GM21515 (cell line): ENCODE measurements around the gene CUL4A.

ENCODE experiments used
- ATAC-seq: cut with Tn5 transposase; IDR thresholded peaks from one replicate; pipeline ENCODE4 v1.9.1; 2021; ENCODE audit not compliant: unreplicated experiment

CUL4A gene

GRCh38 chr13:113207890-113208420, 1.5 kb upstream of the CUL4A start:
- ATAC-seq, result peak; percentile 25

GRCh38 chr13:113208421-113209335, 735 bp upstream of the CUL4A start, which contains the start of gene PCID2:
Gene PCID2 (minus strand): TSS chr13:113208669. CDS start chr13:113208634, 35 bp downstream.
- ATAC-seq, result peak; percentile 76

GRCh38 chr13:113209759-113210421, 477 bp downstream of the CUL4A start:
- peak; percentile 44 for ATAC-seq

GRCh38 chr13:113210833-113211232, 1.4 kb downstream of the CUL4A start:
- ATAC-seq, result no peak

- no peak for ATAC-seq
These were observed 2.4 kb downstream of the CUL4A start for GRCh38 chr13:113211774-113212173.

GRCh38 chr13:113216254-113217048, 7.0 kb downstream of the CUL4A start:
- ATAC-seq, result no peak

- ATAC-seq, result no peak
These were observed 9.2 kb downstream of the CUL4A start for GRCh38 chr13:113218586-113218985.

GRCh38 chr13:113219256-113219940, 10.0 kb downstream of the CUL4A start:
- no peak for ATAC-seq

GRCh38 chr13:113220141-113220598, 10.8 kb downstream of the CUL4A start:
- ATAC-seq, result no peak

GRCh38 chr13:113220877-113221276, 11.5 kb downstream of the CUL4A start:
- no peak for ATAC-seq

- no peak for ATAC-seq
These were observed 13.7 kb downstream of the CUL4A start for GRCh38 chr13:113223070-113223469.

GRCh38 chr13:113224486-113224885, 15.1 kb downstream of the CUL4A start:
- ATAC-seq, result no peak

GRCh38 chr13:113225515-113225914, 16.1 kb downstream of the CUL4A start:
- no peak for ATAC-seq

- ATAC-seq, result no peak
These were observed 17.5 kb downstream of the CUL4A start for GRCh38 chr13:113226873-113227450.

GRCh38 chr13:113229161-113229560, 19.7 kb downstream of the CUL4A start:
- ATAC-seq, result no peak

- ATAC-seq, result no peak
These were observed 20.4 kb downstream of the CUL4A start for GRCh38 chr13:113229791-113230190.

GRCh38 chr13:113231306-113232207, 22.1 kb downstream of the CUL4A start:
- no peak for ATAC-seq

- no peak for ATAC-seq
These were observed 23.0 kb downstream of the CUL4A start for GRCh38 chr13:113232208-113233003.
